H9 (cell line): ENCODE measurements around the gene WDR53. TPM values are rescaled to one million over a fixed set of nuclear protein-coding genes. Genes with fewer than 3 reads are reported as not detected.
A peak's percentile ranks its signal among the peaks of the same experiment; 100 is the strongest.

Experiments
- DNase-seq: peaks from one replicate; pipeline ENCODE4 v3.0.0-alpha.2; 2017
- H2AFZ ChIP-seq: one replicate; pipeline ENCODE4 v1.6.1; 2013; ENCODE audit warnings: mild to moderate bottlenecking, low read length, control low read depth, moderate library complexity
- H2AK5ac ChIP-seq: 2 replicates; pipeline ENCODE4 v1.6.1; 2013; ENCODE audit warnings: low read length, control low read depth, mixed read lengths; ENCODE audit not compliant: insufficient read length
- H2BK120ac ChIP-seq: one replicate; pipeline ENCODE4 v1.6.1; 2013; ENCODE audit warnings: low read depth, mild to moderate bottlenecking, low read length, control low read depth, inconsistent platforms; ENCODE audit not compliant: poor library complexity, severe bottlenecking
- H2BK12ac ChIP-seq: 2 replicates; pipeline ENCODE4 v1.6.1; 2013; ENCODE audit warnings: low read length, control low read depth, mixed read lengths, low read depth; ENCODE audit not compliant: insufficient read length
- H2BK15ac ChIP-seq: 2 replicates; pipeline ENCODE4 v1.6.1; 2013; ENCODE audit warnings: low read depth, low read length, control low read depth
- H2BK20ac ChIP-seq: one replicate; pipeline ENCODE4 v1.6.1; 2013; ENCODE audit warnings: low read depth, mild to moderate bottlenecking, low read length, control low read depth, inconsistent platforms; ENCODE audit not compliant: poor library complexity, severe bottlenecking
- H2BK5ac ChIP-seq: 2 replicates; pipeline ENCODE4 v1.6.1; 2013; ENCODE audit warnings: low read length, control low read depth, mixed read lengths; ENCODE audit not compliant: insufficient read length
- H3K14ac ChIP-seq: 2 replicates; pipeline ENCODE4 v1.6.1; 2013; ENCODE audit warnings: low read length, control low read depth; ENCODE audit not compliant: insufficient read depth
- H3K18ac ChIP-seq: 2 replicates; pipeline ENCODE4 v1.6.1; 2013; ENCODE audit warnings: low read depth, mild to moderate bottlenecking, mixed read lengths, low read length, control low read depth; ENCODE audit not compliant: insufficient read length
- H3K23ac ChIP-seq: 2 replicates; pipeline ENCODE4 v1.6.1; 2013; ENCODE audit warnings: low read length, control low read depth, mixed read lengths, low read depth; ENCODE audit not compliant: insufficient read length
- H3K23me2 ChIP-seq: 2 replicates; pipeline ENCODE4 v1.6.1; 2013; ENCODE audit warnings: low read depth, mild to moderate bottlenecking, mixed read lengths, low read length, control low read depth; ENCODE audit not compliant: insufficient read length, poor library complexity, severe bottlenecking
- H3K27ac ChIP-seq: 2 replicates; pipeline ENCODE4 v1.5.1; 2013; ENCODE audit warnings: low read length, control low read depth, mixed read lengths, low read depth; ENCODE audit not compliant: insufficient read length
- H3K27me3 ChIP-seq: 2 replicates; pipeline ENCODE4 v1.6.1; 2013; ENCODE audit warnings: low read length, control low read depth, inconsistent platforms; ENCODE audit not compliant: insufficient read depth
- H3K4ac ChIP-seq: 2 replicates; pipeline ENCODE4 v1.6.1; 2013; ENCODE audit warnings: low read depth, mild to moderate bottlenecking, control low read depth, inconsistent platforms, low read length, moderate library complexity
- H3K4me1 ChIP-seq: 2 replicates; pipeline ENCODE4 v1.6.1; 2013; ENCODE audit warnings: low read length, control low read depth, inconsistent platforms; ENCODE audit not compliant: insufficient read depth
- H3K4me2 ChIP-seq: 2 replicates; pipeline ENCODE4 v1.6.1; 2013; ENCODE audit warnings: low read length, control low read depth, mixed read lengths; ENCODE audit not compliant: insufficient read length, insufficient read depth
- H3K56ac ChIP-seq: 2 replicates; pipeline ENCODE4 v1.6.1; 2013; ENCODE audit warnings: low read depth, mild to moderate bottlenecking, mixed read lengths, low read length, control low read depth; ENCODE audit not compliant: insufficient read length
- H3K79me1 ChIP-seq: 2 replicates; pipeline ENCODE4 v1.6.1; 2013; ENCODE audit warnings: low read depth, mild to moderate bottlenecking, moderate library complexity, low read length, control low read depth, inconsistent platforms; ENCODE audit not compliant: insufficient read depth, poor library complexity, severe bottlenecking
- H3K79me2 ChIP-seq: 2 replicates; pipeline ENCODE4 v1.6.1; 2013; ENCODE audit warnings: low read length, control low read depth, inconsistent platforms; ENCODE audit not compliant: insufficient read depth
- H3K9ac ChIP-seq: 2 replicates; pipeline ENCODE4 v1.6.1; 2013; ENCODE audit warnings: low read length, control low read depth, mixed read lengths; ENCODE audit not compliant: insufficient read length; ENCODE audit errors: extremely low read depth
- H3K9me3 ChIP-seq: one replicate; pipeline ENCODE4 v1.6.1; 2013; ENCODE audit warnings: low read depth, low read length, inconsistent platforms; ENCODE audit not compliant: control insufficient read depth
- H3T11ph ChIP-seq: one replicate; pipeline ENCODE4 v1.6.1; 2013; ENCODE audit warnings: mild to moderate bottlenecking, low read length, control low read depth, inconsistent platforms
- H4K20me1 ChIP-seq: one replicate; pipeline ENCODE4 v1.6.1; 2013; ENCODE audit not compliant: control insufficient read depth, insufficient read length, insufficient read depth
- H4K5ac ChIP-seq: 2 replicates; pipeline ENCODE4 v1.6.1; 2013; ENCODE audit warnings: low read depth, mild to moderate bottlenecking, mixed read lengths, low read length, control low read depth; ENCODE audit not compliant: insufficient read length
- H4K8ac ChIP-seq: replicated peaks from 2 replicates; pipeline ENCODE4 v1.6.1; 2013; ENCODE audit warnings: low read length, control low read depth, mixed read lengths, low read depth; ENCODE audit not compliant: insufficient read length
- H4K91ac ChIP-seq: 2 replicates; pipeline ENCODE4 v1.6.1; 2013; ENCODE audit warnings: low read depth, mild to moderate bottlenecking, moderate library complexity, mixed read lengths, low read length, control low read depth; ENCODE audit not compliant: insufficient read length
- H3K27ac Mint-ChIP-seq, 3 experiments: 2 replicates in 2 of 3; 3 replicates in 1 of 3; pipeline ENCODE4 v1.8.0; 2020 to 2021; ENCODE audit warnings: mixed read lengths in 3 of 3, mild to moderate bottlenecking in 1 of 3, moderate library complexity in 1 of 3
- H3K27me3 Mint-ChIP-seq: 2 replicates; pipeline ENCODE4 v1.8.0; 2021; ENCODE audit warnings: low read depth, mild to moderate bottlenecking, moderate library complexity, mixed read lengths
- H3K36me3 Mint-ChIP-seq, 3 experiments: 2 replicates in 2 of 3; 3 replicates in 1 of 3; pipeline ENCODE4 v1.8.0; 2020 to 2021; ENCODE audit warnings: low read depth in 3 of 3, mixed read lengths in 3 of 3; ENCODE audit not compliant: insufficient read depth in 1 of 3
- H3K4me1 Mint-ChIP-seq, 2 experiments: 2 replicates each; pipeline ENCODE4 v1.8.0; 2020; ENCODE audit warnings: mixed read lengths in 2 of 2
- H3K4me3 Mint-ChIP-seq, 2 experiments: 2 replicates in 1 of 2; 3 replicates in 1 of 2; pipeline ENCODE4 v1.8.0; 2020 to 2021; ENCODE audit warnings: mild to moderate bottlenecking in 2 of 2, mixed read lengths in 2 of 2, moderate library complexity in 1 of 2
- H3K9me3 Mint-ChIP-seq, 2 experiments: 2 replicates in 1 of 2; 3 replicates in 1 of 2; pipeline ENCODE4 v1.8.0; 2020; ENCODE audit warnings: mild to moderate bottlenecking in 2 of 2, mixed read lengths in 2 of 2, moderate library complexity in 1 of 2
- WGBS: extraction: QIAGEN DNeasy Blood & Tissue Kit; methylation state at CpG from one replicate; pipeline ENCODE4 v1.1.7; 2013; ENCODE audit warnings: missing lambda C conversion rate, low lambda C conversion rate, mixed read lengths; ENCODE audit not compliant: insufficient read length; ENCODE audit errors: extremely low coverage; 5-methylcytosine and 5-hydroxymethylcytosine counted together
- total RNA-seq: library from RNA; stranded (reverse); gene quantifications from 2 replicates; pipeline ENCODE4 v1.2.1, GENCODE V29; 2021
- TF ChIP-seq, protein P1 (sequence below): fragments of 200-600 bp; sonication (generic); conservative IDR thresholded peaks from 3 replicates; pipeline ENCODE4 v1.8.0; 2021; ENCODE audit warnings: antibody characterized with exemption, mild to moderate bottlenecking

The WDR53 gene
- total RNA-seq, 1 experiment from 2014 or later: 21.2 TPM

GRCh38 chr3:196537319-196537984 is 30.9 kb downstream of the WDR53 start:
- H3K79me1 ChIP-seq: no peaks in the 10 kb centered on the region
- Mint-ChIP-seq H3K36me3 (no peaks in the 10 kb centered on the region), H3K9me3 (peaks cover 3 to 5% of the 10 kb centered on the region in 2 experiments; a peak in 4 of 5 replicates), H3K4me1 (peaks cover 17% of the 10 kb centered on the region in 2 experiments), H3K4me3 (no peak overlapping the region), H3K27me3 (peaks cover 4% of the 10 kb centered on the region), H3K27ac (no peak overlapping the region)
- H3T11ph ChIP-seq: no peak overlapping the region
- no peaks in the 10 kb centered on the region for H3K23me2 ChIP-seq
- H3K4ac ChIP-seq: no peak overlapping the region
- H3K79me2 ChIP-seq: no peaks in the 10 kb centered on the region
- H2AFZ ChIP-seq: no peak overlapping the region
- H3K14ac ChIP-seq: no peak overlapping the region
- no peak overlapping the region for H4K8ac ChIP-seq
- no peaks in the 10 kb centered on the region for H3K9me3 ChIP-seq
- no peak overlapping the region for H3K27ac ChIP-seq
- H3K23ac ChIP-seq: no peak overlapping the region
- H3K4me2 ChIP-seq: no peak overlapping the region
- no peak overlapping the region for H2AK5ac ChIP-seq
- no peak overlapping the region for H4K91ac ChIP-seq
- DNase-seq: no peak
- H2BK15ac ChIP-seq: no peak overlapping the region
- H3K27me3 ChIP-seq: no peaks in the 10 kb centered on the region
- no peak overlapping the region for H2BK12ac ChIP-seq
- no peak overlapping the region for H2BK20ac ChIP-seq
- H4K5ac ChIP-seq: no peak overlapping the region
- TF ChIP-seq, protein P1, sequence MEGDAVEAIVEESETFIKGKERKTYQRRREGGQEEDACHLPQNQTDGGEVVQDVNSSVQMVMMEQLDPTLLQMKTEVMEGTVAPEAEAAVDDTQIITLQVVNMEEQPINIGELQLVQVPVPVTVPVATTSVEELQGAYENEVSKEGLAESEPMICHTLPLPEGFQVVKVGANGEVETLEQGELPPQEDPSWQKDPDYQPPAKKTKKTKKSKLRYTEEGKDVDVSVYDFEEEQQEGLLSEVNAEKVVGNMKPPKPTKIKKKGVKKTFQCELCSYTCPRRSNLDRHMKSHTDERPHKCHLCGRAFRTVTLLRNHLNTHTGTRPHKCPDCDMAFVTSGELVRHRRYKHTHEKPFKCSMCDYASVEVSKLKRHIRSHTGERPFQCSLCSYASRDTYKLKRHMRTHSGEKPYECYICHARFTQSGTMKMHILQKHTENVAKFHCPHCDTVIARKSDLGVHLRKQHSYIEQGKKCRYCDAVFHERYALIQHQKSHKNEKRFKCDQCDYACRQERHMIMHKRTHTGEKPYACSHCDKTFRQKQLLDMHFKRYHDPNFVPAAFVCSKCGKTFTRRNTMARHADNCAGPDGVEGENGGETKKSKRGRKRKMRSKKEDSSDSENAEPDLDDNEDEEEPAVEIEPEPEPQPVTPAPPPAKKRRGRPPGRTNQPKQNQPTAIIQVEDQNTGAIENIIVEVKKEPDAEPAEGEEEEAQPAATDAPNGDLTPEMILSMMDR: peak; percentile 83
- H3K56ac ChIP-seq: no peak overlapping the region
- no peak overlapping the region for H2BK5ac ChIP-seq
- H3K18ac ChIP-seq: no peak overlapping the region
- WGBS: no CpG with 5 or more reads among the region's 18 CpGs
- peaks cover 4% of the 10 kb centered on the region; the same call in 1 of the 2 replicates for H3K4me1 ChIP-seq
- no peak overlapping the region for H2BK120ac ChIP-seq
- no peak overlapping the region for H3K9ac ChIP-seq
- no peaks in the 10 kb centered on the region for H4K20me1 ChIP-seq
